ENCODE results near the gene TUBB3. TPM values are rescaled to one million over a fixed set of nuclear protein-coding genes. Genes with fewer than 3 reads are reported as not detected.

TUBB3 gene
- total and polyA plus RNA-seq, 12 donors = 0.53 to 10.6 (median 0.96) TPM

- ATAC-seq (no peak), DNase-seq (no peak)
- H3K4me1 ChIP-seq = peaks cover 9 to 65% (median 47%) of the 10 kb centered on the region in 9 donors
- H3K9me3 ChIP-seq = no peaks in the 10 kb centered on the region
- intact Hi-C loops (cut with DNase I) = no loop called here
- peak overlapping the region in 3 of 10 donors; percentile 60 to 72 (median 69) for H3K4me3 ChIP-seq
- TF ChIP-seq CTCF (IDR thresholded peaks at IDR 0.05) = no peak
- no peak overlapping the region for H3K27ac ChIP-seq
- no peaks in the 10 kb centered on the region for H3K36me3 ChIP-seq
- H3K27me3 ChIP-seq = peaks cover 0 to 90% (median 22%) of the 10 kb centered on the region in 7 donors
- WGBS, 2 donors = 6 to 7% methylated on average over 14 of the region's 14 CpGs
Measured at GRCh38 chr16:89924297-89924924, 1.3 kb downstream of the TUBB3 start.

GRCh38 chr16:89924925-89925307, 1.8 kb downstream of the TUBB3 start:
- H3K9me3 ChIP-seq = no peaks in the 10 kb centered on the region
- intact Hi-C loops (cut with DNase I) = no loop called here
- H3K4me1 ChIP-seq = peaks cover 9 to 62% (median 47%) of the 10 kb centered on the region in 9 donors
- H3K27ac ChIP-seq = no peak overlapping the region
- H3K36me3 ChIP-seq = no peaks in the 10 kb centered on the region
- no peak overlapping the region for H3K4me3 ChIP-seq
- H3K27me3 ChIP-seq = peaks cover 0 to 85% (median 23%) of the 10 kb centered on the region in 7 donors
- ATAC-seq (no peak), DNase-seq (no peak)
- no peak for TF ChIP-seq CTCF (IDR thresholded peaks at IDR 0.05)
- WGBS, 2 donors = 27 to 31% methylated on average over 4 of the region's 4 CpGs

GRCh38 chr16:89925596-89926079, 2.5 kb downstream of the TUBB3 start:
- no peak for DNase-seq
- Histone ChIP-seq H3K27ac (peak overlapping the region in 1 of 10 donors; percentile 10), H3K9me3 (no peaks in the 10 kb centered on the region), H3K36me3 (no peaks in the 10 kb centered on the region), H3K27me3 (peaks cover 0 to 80% (median 26%) of the 10 kb centered on the region in 7 donors), H3K4me3 (peak overlapping the region; percentile 22 to 65 (median 56)), H3K4me1 (peaks cover 9 to 57% (median 47%) of the 10 kb centered on the region in 9 donors)
- TF ChIP-seq CTCF (IDR thresholded peaks at IDR 0.05) = no peak
- WGBS, 2 donors = 0 to 1% methylated on average over 42 of the region's 42 CpGs
- intact Hi-C loops (cut with DNase I) = no loop called here
- no peak for ATAC-seq

GRCh38 chr16:89931305-89931896, 8.3 kb downstream of the TUBB3 start:
- no peak overlapping the region for H3K27ac ChIP-seq
- peaks cover 0 to 18% (median 0%) of the 10 kb centered on the region in 9 donors for H3K36me3 ChIP-seq
- intact Hi-C loops (cut with DNase I) = loop anchor here in 1 of 10 donors (5.0 kb wide), 1 partner anchor 36 kb away; no protein-coding TSS in a partner anchor
- ATAC-seq = no peak
- no peak for TF ChIP-seq CTCF (IDR thresholded peaks at IDR 0.05)
- peaks cover 0 to 5% (median 4%) of the 10 kb centered on the region in 9 donors for H3K4me1 ChIP-seq
- DNase-seq = no peak
- peaks cover 0 to 26% (median 0%) of the 10 kb centered on the region in 7 donors for H3K27me3 ChIP-seq
- H3K9me3 ChIP-seq = no peaks in the 10 kb centered on the region
- 85 to 88% methylated on average over 16 of the region's 16 CpGs for WGBS, 2 donors
- H3K4me3 ChIP-seq = no peak overlapping the region
